HG03025 (cell line): Measurements from ENCODE around the gene NIPAL4.

Experiments
- ATAC-seq: cut with Tn5 transposase; IDR thresholded peaks from one replicate; pipeline ENCODE4 v1.9.1; 2021; ENCODE audit warnings: mild to moderate bottlenecking, moderate library complexity; ENCODE audit not compliant: unreplicated experiment, low FRiP score

NIPAL4 gene

DNA sequence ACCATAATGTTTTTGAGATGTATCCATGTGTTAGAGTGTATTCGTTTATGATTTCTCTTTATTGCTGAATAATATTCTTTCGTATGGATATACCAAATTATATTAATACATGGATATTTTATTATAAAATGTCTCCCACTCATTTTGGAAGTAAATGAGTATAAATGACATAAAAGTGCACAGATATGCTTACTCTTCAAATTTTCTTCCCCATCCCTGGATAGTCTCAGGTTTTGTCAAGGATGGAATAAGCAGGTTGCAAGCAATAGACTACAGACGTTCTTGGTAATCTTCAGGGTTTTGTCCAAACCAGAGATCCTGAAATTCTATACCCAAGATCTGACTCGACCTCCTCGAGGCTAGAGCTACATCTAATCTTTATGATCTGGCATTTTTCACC lies 50.7 kb downstream of the NIPAL4 start:
- no peak for ATAC-seq

DNA sequence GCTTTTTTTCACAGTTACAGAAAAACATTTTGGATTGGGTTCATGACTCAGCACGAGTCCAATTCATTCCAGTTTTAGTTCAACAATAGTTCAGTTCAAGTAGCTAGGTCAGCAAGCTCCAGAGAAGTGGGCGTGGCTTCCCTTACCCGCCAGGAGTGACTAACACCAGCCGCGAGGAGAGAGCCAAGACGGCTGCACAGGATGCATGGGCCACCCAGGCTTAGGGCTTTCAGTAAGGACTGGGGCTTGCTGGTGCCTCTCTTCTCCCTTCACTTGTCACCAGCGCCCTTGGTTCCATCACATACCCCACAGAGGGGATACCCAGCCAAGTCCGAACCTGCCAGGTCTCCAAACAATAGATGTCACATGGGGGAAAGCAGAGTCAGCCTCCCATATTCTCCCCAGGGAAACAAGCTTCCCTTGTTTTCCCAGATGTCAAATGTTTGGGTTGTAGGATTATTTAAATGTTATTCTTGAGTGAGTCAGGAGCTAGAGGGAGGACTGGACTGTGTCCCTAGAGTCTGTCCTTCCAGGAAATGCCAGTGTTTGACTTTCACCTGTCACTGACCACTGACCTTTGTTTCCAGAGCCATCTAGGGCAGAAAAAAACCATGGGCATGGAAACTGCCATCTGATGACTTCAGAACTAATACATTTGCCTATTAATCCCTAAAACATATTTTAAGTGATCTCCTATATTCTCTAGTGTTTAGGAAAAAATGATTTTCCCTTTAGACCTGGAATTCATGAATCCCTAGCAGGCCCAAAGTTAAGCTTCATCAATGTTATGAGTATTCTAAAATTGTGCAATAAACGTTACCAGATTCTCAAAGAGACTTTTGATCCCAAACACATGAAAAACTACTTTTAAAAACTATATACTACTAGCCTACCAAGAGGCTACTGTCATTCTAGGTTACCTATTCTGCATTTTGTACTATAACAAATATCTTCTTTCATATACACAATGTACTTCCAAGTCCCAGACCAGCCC lies 51.9 kb downstream of the NIPAL4 start:
- ATAC-seq: no peak

DNA sequence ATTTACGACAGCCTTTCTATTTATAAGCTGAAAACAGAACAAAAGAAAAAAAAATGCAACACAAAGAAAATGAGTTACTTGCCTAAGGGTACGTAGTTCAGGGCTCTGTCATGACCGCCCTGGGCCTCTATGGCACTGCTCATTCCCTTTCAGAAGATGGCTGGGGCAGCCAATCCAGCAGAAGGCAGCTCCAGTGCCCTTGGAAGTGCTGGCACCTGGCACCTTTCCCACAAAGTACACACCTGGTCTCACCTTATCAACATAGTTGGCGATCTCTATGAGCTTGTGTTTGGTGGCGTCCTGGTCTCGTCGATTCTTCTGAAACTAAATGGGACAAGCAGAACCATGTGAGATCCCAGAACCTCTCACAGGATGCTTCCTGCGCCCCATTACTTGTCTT lies 53.2 kb downstream of the NIPAL4 start:
- no peak for ATAC-seq

DNA sequence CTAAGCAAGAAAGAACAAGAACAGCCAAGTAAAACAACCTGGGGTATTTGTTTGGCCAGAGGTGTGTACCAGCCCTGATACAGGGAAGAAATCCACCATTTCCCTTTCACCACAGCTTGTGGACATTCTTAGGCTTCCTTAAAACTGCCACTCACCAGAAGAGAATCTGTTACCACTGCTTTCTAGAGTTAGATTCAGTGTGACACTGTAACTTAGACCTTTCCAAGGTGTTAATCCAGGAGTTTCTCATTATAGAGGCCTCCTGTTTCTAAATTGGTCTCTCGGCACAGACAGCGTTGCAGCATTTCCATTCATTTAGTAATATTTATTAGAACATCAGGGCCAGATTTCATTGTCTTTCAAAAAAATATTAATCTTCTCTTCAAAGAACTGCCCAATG lies 55.0 kb downstream of the NIPAL4 start:
- no peak for ATAC-seq

DNA sequence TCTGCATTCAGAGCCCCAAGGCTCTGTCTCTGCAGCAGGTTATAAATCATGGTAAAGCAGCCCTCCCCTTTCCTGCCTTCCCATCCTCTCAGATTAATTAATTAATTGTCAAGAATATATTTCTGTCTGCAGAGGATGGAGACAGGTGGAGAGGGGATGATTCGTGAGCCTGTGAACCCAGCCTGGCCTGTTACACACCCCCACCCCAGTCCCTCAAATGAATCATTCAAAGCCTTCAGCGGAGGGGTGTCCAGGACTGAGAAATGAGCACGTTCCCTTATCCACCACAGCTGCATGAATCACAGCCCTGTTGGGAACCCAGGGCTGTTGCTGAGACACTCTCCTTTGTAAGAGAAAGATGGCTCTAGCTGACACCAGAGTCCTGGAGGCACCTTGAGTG lies 56.0 kb downstream of the NIPAL4 start:
- ATAC-seq: no peak

DNA sequence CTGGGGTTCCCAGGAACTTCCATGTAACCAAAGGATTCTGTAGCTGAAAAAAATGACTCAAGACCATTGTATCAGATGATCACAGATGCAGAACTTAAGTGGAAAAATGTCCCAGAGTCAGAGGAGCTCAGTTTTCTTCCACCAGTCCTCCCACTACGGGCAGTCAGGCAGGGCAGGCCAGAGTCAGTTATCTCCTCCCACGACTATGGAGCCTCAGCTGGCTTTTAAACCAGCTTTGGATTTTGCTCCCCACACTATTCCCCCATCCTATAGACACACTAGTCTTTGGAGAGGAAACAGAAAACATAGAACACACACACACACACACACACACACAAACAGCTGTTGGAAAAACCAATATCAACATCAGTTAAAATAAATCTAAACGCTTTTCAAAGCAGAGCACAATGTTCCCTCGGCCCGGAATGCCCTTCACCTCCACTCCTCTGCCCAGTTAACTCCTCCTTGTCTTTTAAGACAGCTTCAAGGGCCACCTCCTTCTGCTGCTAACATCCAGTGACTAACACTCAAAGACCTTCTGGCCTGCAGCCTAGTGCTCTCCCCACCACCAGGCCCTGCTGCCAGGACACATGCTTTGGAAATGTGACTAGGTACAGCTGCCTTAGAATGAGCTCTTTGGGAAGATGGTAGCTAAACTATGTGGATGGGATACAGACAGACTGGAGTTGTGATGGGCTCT lies 56.8 kb downstream of the NIPAL4 start:
- no peak for ATAC-seq

DNA sequence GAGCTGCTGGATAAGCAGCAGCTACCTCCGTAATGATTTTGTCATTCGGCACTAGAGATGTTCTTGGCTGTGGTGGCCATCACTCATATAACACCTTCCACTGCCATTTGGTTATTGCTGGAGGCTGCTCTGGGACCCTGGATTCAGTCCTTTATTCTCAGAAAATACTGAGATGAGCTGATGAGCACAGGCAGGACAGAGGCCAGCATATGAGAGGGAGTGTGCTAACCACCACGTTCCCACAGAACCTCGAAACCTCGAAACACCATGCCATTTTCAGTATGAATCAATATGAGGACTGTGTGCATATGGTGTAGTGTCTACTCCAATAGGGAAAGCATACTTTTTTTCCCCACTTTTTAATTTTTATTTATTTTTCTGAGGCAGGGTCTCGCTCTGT lies 59.0 kb downstream of the NIPAL4 start:
- peak; percentile 74 for ATAC-seq

DNA sequence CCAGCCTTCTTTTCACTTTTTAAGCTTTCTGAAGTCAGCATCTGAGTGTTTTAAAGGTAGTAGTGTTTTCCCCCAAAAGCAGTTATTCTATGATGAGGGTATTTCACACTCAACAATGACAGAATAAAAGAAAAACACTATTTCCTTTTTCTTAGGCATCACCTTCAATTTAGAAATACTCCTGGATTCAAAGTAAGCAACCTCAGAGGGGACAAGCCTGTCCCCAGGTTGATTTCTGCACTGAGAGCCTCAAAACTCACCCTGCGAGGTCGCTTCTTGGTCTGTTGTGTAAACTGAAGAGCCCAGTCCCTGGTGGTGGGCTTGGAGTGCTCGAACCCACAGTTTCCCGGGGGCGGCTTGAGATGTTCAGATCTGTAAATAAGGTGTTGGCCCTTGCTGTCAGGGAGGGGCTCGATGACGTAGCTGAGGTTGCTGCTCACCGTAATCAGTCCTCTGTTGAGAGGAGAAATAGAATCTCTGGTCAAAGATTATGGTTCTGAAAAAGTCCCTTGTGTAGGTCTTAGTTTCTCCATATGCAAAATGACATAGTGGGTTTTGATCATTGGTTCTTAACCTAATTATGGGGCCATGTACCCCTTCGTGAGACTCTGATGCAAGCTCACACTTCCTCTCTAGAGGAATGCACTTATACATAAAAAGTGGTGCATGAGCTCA lies 59.7 kb downstream of the NIPAL4 start:
- peak; percentile 61 for ATAC-seq

DNA sequence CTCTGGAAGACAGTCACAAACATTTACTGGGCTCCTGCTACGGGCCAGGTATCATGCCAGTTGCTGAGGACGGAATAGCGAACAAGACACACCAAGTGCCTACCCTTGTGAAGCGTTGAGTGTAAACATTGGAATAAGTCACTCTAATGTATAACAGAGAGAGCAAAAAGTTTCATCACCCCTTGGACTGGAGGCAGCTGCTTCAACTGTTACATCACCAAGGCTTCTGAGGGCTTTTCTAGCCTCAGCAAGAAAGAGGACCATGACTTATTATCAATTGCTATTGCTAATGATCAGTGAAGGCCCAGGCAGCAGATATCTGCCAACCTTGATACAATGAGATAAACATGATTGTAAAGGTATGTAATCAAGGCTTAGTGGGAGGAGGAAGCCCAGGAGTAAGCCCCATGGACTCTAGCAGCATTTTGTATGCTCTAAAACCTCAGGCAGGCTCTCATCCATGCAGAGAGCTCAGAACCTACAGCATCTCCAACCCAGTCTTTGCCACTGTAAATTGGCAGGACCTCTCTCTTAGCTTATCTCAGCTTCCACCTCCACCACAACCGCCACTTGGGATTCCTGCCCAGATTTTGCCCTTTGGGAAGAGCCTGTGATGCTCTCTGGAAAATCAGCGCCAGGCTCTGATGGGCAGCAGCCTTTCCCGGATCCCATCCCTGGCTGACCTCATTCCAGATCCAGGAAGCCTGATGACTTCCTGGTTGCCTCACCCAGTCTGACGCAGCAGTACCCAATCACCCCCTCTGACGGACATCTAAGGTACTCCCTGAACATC lies 61.1 kb downstream of the NIPAL4 start:
- no peak for ATAC-seq

DNA sequence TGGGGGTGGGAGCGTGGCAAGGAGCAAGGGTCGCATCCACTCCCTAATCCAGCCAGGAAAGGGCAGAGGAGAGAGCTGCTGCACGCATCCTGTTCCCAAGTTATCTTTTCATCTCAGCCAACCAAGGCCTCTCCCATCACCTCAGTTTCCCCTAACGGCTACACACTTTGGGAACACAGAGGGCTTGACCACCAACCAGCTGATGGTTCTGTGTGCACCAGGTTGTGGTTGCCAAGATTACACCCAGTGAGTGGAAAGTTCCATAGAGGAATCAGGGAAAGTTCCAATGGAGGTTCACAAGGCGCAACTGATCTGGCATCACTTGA lies 61.7 kb downstream of the NIPAL4 start:
- ATAC-seq: no peak

DNA sequence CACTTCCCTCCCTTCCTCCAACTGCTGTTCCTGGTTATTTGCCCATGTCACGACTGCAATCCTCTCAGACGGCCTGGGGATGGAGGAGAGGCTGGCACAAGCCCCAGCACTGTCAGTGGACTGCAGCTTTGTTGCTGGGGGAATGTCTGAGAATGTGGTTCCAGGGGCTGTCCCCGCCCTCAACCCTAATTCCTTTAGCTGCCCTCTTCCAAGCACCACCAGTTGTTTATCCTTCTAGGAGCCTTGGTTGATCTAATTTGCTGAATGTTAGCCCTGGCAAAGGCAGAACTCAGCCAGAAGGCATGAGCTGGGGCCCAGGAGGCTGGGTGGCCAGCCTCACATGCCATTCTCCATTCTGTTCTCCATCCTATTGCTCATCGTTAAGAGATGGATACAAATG lies 64.0 kb downstream of the NIPAL4 start:
- ATAC-seq: no peak
